ENCODE results near the gene NOS1. TPM values are rescaled to one million over a fixed set of nuclear protein-coding genes. Genes with fewer than 3 reads are reported as not detected.

Gene NOS1
- total RNA-seq, 1 donor from 2014 or later, result 0.05 TPM

DNA sequence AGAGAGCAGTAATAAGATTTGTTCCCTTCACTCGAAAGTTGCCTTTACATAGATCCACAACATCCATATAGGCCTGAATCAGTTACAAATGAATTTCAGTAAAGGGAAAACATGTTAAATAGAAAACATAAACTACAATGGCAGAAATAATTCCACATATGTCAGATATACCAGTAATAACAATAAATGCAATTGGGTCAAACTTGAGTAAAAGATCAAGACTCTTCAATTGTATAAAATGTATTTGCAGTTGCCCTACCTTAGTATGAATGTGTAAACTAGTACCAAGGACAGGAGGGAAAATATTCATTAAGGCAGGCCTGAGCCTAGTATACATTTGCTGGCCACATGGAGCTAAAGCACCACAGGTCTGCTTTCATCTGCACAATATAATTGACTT is 17.6 kb downstream of the NOS1 start:
- no peak overlapping the region for H3K4me3 Mint-ChIP-seq (ENCODE audit: unreplicated experiment)
- H3K27me3 Mint-ChIP-seq (ENCODE audit: unreplicated experiment), result peaks cover 5% of the 10 kb centered on the region
- H3K36me3 Mint-ChIP-seq (ENCODE audit: low read depth, unreplicated experiment), result no peaks in the 10 kb centered on the region
- no peak for DNase-seq (ENCODE audit: low spot score)
- H3K9me3 Mint-ChIP-seq (ENCODE audit: unreplicated experiment), result no peaks in the 10 kb centered on the region
- TF ChIP-seq, protein P1, sequence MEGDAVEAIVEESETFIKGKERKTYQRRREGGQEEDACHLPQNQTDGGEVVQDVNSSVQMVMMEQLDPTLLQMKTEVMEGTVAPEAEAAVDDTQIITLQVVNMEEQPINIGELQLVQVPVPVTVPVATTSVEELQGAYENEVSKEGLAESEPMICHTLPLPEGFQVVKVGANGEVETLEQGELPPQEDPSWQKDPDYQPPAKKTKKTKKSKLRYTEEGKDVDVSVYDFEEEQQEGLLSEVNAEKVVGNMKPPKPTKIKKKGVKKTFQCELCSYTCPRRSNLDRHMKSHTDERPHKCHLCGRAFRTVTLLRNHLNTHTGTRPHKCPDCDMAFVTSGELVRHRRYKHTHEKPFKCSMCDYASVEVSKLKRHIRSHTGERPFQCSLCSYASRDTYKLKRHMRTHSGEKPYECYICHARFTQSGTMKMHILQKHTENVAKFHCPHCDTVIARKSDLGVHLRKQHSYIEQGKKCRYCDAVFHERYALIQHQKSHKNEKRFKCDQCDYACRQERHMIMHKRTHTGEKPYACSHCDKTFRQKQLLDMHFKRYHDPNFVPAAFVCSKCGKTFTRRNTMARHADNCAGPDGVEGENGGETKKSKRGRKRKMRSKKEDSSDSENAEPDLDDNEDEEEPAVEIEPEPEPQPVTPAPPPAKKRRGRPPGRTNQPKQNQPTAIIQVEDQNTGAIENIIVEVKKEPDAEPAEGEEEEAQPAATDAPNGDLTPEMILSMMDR (IDR thresholded peaks at IDR 0.05; ENCODE audit: unreplicated experiment), result no peak
- no peak overlapping the region for H3K27ac Mint-ChIP-seq (ENCODE audit: unreplicated experiment)
- H3K4me1 Mint-ChIP-seq (ENCODE audit: unreplicated experiment), result peaks cover 7% of the 10 kb centered on the region

DNA sequence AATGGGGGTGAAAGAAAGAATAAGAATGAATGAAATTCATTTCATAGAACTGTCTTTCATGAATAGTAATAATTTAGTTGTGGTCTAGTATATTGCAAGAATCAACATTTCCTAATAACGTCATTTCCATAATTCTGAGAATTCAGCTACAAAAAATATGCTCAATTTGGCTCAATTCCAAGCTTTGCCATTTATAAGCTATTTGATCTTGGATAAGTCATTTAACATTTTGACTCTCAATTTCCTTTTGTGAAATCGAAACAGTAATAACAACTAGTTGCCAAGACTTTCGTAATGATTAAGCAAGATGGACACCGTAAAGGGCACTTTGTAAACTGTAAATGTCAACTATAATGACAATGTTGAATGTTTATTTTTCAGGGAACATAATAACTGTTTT is 18.1 kb downstream of the NOS1 start:
- DNase-seq (ENCODE audit: low spot score), result no peak
- Mint-ChIP-seq H3K9me3 (ENCODE audit: unreplicated experiment) (no peaks in the 10 kb centered on the region), H3K4me3 (ENCODE audit: unreplicated experiment) (no peak overlapping the region), H3K36me3 (ENCODE audit: low read depth, unreplicated experiment) (no peaks in the 10 kb centered on the region), H3K4me1 (ENCODE audit: unreplicated experiment) (peaks cover 9% of the 10 kb centered on the region), H3K27ac (ENCODE audit: unreplicated experiment) (no peak overlapping the region), H3K27me3 (ENCODE audit: unreplicated experiment) (peaks cover 3% of the 10 kb centered on the region)
- TF ChIP-seq, protein P1 (IDR thresholded peaks at IDR 0.05; ENCODE audit: unreplicated experiment), result no peak

DNA sequence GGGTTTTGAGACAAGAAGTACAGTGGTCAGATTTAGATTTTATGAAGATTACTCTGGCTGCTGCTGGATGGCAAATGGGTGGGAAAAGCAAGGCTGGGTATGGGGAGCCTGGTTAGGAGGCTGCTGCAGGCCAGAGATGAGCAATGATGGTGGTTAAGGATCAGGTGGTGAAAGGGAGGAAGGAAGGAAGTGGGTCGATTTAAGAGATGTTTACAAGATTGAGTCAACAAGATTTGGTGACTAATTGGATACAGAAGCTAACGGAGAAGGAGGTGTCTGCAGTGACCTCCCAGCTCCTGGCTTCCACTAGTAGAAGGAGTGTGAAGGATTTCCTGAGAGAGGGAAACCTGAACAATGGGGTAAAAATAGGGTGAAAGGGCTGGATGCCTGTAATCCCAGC is 18.7 kb downstream of the NOS1 start:
- H3K4me3 Mint-ChIP-seq (ENCODE audit: unreplicated experiment), result no peak overlapping the region
- no peak for DNase-seq (ENCODE audit: low spot score)
- TF ChIP-seq, protein P1 (IDR thresholded peaks at IDR 0.05; ENCODE audit: unreplicated experiment), result no peak
- H3K4me1 Mint-ChIP-seq (ENCODE audit: unreplicated experiment), result peaks cover 9% of the 10 kb centered on the region
- peaks cover 3% of the 10 kb centered on the region for H3K27me3 Mint-ChIP-seq (ENCODE audit: unreplicated experiment)
- H3K9me3 Mint-ChIP-seq (ENCODE audit: unreplicated experiment), result no peaks in the 10 kb centered on the region
- no peak overlapping the region for H3K27ac Mint-ChIP-seq (ENCODE audit: unreplicated experiment)
- no peaks in the 10 kb centered on the region for H3K36me3 Mint-ChIP-seq (ENCODE audit: low read depth, unreplicated experiment)

DNA sequence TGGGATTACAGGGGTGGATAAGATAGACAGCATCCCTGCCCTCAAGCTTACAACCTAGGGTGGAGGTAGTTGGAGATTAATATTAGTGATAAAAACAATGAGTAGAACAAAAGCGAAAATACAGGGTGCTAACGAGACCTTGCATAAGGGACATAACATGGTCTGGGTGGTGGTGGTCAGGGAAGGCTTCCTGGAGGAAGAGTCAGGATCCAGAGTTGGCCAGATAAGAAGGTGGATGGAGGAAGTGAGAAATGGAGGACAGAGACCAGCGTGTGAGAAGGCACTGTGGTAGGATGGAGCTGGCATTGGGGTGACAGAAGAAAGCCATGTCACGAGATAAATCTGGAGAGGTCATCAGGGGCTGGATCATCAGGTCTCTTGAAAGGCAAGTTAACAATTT is 19.2 kb downstream of the NOS1 start:
- H3K27ac Mint-ChIP-seq (ENCODE audit: unreplicated experiment), result no peak overlapping the region
- no peaks in the 10 kb centered on the region for H3K36me3 Mint-ChIP-seq (ENCODE audit: low read depth, unreplicated experiment)
- no peak overlapping the region for H3K4me3 Mint-ChIP-seq (ENCODE audit: unreplicated experiment)
- H3K27me3 Mint-ChIP-seq (ENCODE audit: unreplicated experiment), result peaks cover 3% of the 10 kb centered on the region
- TF ChIP-seq, protein P1 (IDR thresholded peaks at IDR 0.05; ENCODE audit: unreplicated experiment), result no peak
- no peak for DNase-seq (ENCODE audit: low spot score)
- H3K9me3 Mint-ChIP-seq (ENCODE audit: unreplicated experiment), result no peaks in the 10 kb centered on the region
- peaks cover 9% of the 10 kb centered on the region for H3K4me1 Mint-ChIP-seq (ENCODE audit: unreplicated experiment)

DNA sequence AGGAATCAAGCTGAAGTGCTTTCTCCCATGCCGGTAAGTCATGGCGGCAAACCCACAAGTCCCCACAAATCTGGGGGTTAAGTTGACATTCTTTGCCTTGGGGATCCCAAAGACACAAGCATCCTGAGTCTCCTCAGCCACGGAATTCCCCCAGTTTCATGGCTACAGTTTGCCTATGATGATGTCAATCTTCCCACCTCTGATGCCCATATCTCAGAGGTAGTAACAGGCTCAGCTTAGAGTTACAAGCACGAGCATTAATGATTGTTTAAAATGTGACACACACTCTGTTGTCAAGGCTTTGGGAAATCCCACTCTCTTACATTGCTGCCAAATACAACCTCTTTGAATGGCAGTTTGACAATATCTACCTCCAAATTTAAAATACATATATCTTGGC is 22.3 kb downstream of the NOS1 start:
- DNase-seq (ENCODE audit: low spot score), result no peak
- Mint-ChIP-seq H3K27ac (ENCODE audit: unreplicated experiment) (peak overlapping the region; percentile 17), H3K27me3 (ENCODE audit: unreplicated experiment) (peaks cover 6% of the 10 kb centered on the region), H3K4me1 (ENCODE audit: unreplicated experiment) (peaks cover 17% of the 10 kb centered on the region), H3K9me3 (ENCODE audit: unreplicated experiment) (no peaks in the 10 kb centered on the region), H3K36me3 (ENCODE audit: low read depth, unreplicated experiment) (no peaks in the 10 kb centered on the region), H3K4me3 (ENCODE audit: unreplicated experiment) (no peak overlapping the region)
- TF ChIP-seq, protein P1 (IDR thresholded peaks at IDR 0.05; ENCODE audit: unreplicated experiment), result no peak
